ENCODE measurements around the gene FAT4. TPM values are rescaled to one million over a fixed set of nuclear protein-coding genes. Genes with fewer than 3 reads are reported as not detected.

FAT4 gene
- total RNA-seq, 2 experiments from 2014 or later: not detected

DNA sequence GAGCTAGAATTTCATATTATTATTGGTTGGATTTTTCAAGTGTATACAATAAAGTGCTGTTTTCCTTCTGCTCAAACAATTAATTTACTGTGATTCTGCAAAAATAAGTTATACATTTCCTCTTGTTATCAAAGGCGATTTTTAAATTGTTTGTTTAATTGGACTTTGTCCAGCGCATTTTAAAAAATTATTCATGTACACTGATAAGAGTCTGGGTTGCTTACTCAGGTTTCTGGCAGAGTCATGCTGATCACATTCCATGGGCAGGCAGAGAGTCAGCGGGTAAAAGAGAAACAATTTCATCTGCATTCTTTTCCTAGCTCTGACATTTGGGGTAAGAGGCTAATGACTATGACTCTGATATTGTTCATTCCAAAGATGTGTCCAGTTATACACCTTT, 8.9 kb downstream of the FAT4 start:
- H3K36me3 Mint-ChIP-seq (ENCODE audit: low read depth): no peaks in the 10 kb centered on the region
- H3K9me3 Mint-ChIP-seq: no peaks in the 10 kb centered on the region
- H3K4me1 Mint-ChIP-seq (ENCODE audit: low read depth): no peaks in the 10 kb centered on the region
- H3K27me3 Mint-ChIP-seq (ENCODE audit: low read depth): peaks cover 22% of the 10 kb centered on the region
- CTCF ChIA-PET: no interaction called here
- H3K27ac Mint-ChIP-seq: no peak overlapping the region
- DNase-seq: no peak
- intact Hi-C loops (cut with micrococcal nuclease): no loop called here
- H3K4me3 Mint-ChIP-seq: no peak overlapping the region

DNA sequence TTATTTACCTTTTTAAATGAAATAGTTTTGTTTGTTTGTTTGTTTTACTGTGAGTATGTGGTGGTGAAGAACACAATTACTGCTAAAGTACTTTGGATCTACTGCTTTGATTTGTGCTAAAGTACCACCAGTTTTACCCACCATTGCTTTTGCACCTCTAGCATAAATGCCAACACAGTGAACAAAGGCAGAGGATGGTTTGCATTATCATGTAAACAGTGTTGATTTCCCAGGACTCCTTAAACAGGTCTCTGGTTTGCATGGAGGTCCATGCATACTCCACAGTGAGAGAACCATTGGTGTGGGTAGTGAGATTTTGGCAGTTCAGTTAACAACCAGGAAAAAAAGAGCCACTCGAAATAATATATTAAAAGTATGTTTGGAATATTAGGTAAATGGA, 11.0 kb downstream of the FAT4 start:
- intact Hi-C loops (cut with micrococcal nuclease): no loop called here
- no peaks in the 10 kb centered on the region for H3K4me1 Mint-ChIP-seq (ENCODE audit: low read depth)
- H3K27ac Mint-ChIP-seq: no peak overlapping the region
- no peaks in the 10 kb centered on the region for H3K9me3 Mint-ChIP-seq
- CTCF ChIA-PET: interaction anchor here (1.1 kb wide), 1 partner anchor 8 kb away, joined by 3 read pairs; no protein-coding TSS in a partner anchor
- DNase-seq: no peak
- no peak overlapping the region for H3K4me3 Mint-ChIP-seq
- peaks cover 9% of the 10 kb centered on the region for H3K27me3 Mint-ChIP-seq (ENCODE audit: low read depth)
- H3K36me3 Mint-ChIP-seq (ENCODE audit: low read depth): no peaks in the 10 kb centered on the region

DNA sequence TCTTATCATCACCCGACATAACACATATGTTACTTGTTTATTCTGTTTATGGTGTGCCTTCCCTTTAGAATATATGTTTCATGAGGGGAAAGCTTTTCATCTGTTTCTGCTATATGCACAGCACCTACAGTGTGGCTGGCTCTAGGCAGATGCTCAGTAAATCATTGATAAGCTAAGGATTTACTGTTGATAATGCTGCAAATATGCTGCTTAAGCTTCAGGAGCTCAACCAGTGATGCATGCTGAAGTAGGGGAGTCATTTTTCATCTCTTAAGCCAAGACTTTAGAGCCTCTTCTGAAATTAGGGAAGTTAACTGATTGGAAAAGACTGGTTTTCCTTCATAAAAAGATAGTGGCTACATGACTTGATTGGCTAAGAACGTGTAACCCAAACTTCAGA, 16.4 kb downstream of the FAT4 start:
- no peak for DNase-seq
- Mint-ChIP-seq H3K27me3 (ENCODE audit: low read depth) (no peaks in the 10 kb centered on the region), H3K9me3 (no peaks in the 10 kb centered on the region), H3K27ac (no peak overlapping the region), H3K4me3 (no peak overlapping the region), H3K36me3 (ENCODE audit: low read depth) (no peaks in the 10 kb centered on the region), H3K4me1 (ENCODE audit: low read depth) (no peaks in the 10 kb centered on the region)
- intact Hi-C loops (cut with micrococcal nuclease): no loop called here
- CTCF ChIA-PET: interaction anchor here (0.7 kb wide), 1 partner anchor 173 kb away, joined by 3 read pairs; no protein-coding TSS in a partner anchor

DNA sequence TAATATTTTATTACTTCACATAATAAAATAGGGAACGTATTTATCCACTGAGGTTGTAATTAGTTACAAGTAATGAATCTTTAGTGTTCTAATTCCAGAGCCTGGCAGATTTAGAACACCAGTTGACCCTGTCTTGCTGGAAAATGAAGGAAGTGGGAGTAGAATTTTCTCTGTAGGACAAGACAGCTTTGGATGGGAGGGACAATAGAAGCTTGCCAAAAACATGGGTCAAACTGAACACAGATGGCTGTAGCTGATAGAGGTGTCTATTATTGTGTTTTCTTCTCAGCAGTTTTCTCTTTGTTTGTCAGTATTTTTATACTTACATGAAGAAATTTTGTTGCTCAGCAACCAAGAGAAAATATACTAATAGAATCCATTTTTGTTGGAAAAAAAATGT, 20.2 kb downstream of the FAT4 start:
- CTCF ChIA-PET: no interaction called here
- Mint-ChIP-seq H3K4me1 (ENCODE audit: low read depth) (no peaks in the 10 kb centered on the region), H3K9me3 (no peaks in the 10 kb centered on the region), H3K27ac (no peak overlapping the region), H3K4me3 (no peak overlapping the region), H3K36me3 (ENCODE audit: low read depth) (no peaks in the 10 kb centered on the region), H3K27me3 (ENCODE audit: low read depth) (no peaks in the 10 kb centered on the region)
- intact Hi-C loops (cut with micrococcal nuclease): no loop called here
- DNase-seq: no peak

DNA sequence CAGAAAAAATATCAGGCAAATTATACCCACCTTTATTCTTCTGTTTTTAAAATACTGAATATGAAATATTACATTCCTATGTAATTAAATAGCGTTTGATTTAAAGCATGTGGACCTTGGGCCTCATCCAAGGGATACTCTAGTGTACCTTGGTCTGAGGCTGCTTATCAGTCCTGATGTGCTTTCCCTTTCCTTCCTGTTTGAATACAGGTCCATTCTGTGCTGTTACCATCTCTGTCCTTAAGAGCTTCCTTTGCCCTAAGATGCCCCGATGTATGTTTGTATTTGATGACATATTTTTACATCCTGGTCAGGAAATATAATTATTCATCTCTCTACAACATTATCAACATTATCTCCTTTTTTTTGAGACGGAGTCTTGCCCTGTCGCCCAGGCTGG, 24.1 kb downstream of the FAT4 start:
- Mint-ChIP-seq H3K4me1 (ENCODE audit: low read depth) (no peaks in the 10 kb centered on the region), H3K4me3 (no peak overlapping the region), H3K9me3 (peaks cover 1% of the 10 kb centered on the region), H3K27me3 (ENCODE audit: low read depth) (no peaks in the 10 kb centered on the region), H3K27ac (no peak overlapping the region), H3K36me3 (ENCODE audit: low read depth) (no peaks in the 10 kb centered on the region)
- intact Hi-C loops (cut with micrococcal nuclease): no loop called here
- CTCF ChIA-PET: no interaction called here
- no peak for DNase-seq

DNA sequence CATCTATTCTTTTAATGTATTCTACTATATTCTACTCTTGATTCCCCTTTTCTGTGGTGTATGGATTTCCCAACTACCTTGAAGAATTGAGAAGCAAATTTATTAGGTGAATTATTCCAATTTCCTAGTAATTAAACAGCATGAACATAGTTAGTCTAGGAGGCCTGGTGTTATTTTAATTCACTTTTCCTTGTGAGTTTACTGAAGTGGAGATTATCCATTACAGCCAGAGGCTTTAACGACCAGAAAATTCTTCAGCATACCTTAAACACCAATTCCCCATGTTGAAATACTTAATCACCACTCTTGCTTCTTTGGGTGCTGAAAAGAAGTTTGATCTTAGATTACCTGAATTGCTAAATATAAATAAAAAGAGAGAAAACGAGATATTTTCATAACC, 29.4 kb downstream of the FAT4 start:
- CTCF ChIA-PET: no interaction called here
- intact Hi-C loops (cut with micrococcal nuclease): no loop called here

DNA sequence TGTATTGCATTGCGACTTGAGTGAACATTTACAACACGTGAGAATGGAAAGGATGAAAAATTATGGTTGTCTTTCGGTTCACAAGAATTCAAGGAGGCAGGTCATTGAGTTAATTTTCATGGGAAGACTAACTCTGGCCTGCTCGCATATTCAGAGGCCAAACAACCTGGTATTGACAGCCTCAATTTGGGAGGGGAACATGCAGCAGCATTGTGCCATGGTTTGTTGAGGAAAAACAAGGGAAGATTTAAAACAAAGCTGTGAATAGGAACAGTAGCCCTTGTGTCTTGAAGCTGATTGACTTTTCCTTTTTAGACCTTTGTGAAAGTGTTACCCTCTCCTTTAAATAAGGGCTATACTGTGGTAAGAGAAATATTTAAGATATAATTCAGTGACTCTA, 31.9 kb downstream of the FAT4 start:
- H3K9me3 Mint-ChIP-seq: no peaks in the 10 kb centered on the region
- no peaks in the 10 kb centered on the region for H3K4me1 Mint-ChIP-seq (ENCODE audit: low read depth)
- H3K27me3 Mint-ChIP-seq (ENCODE audit: low read depth): no peaks in the 10 kb centered on the region
- no peaks in the 10 kb centered on the region for H3K36me3 Mint-ChIP-seq (ENCODE audit: low read depth)
- CTCF ChIA-PET: no interaction called here
- no peak overlapping the region for H3K4me3 Mint-ChIP-seq
- intact Hi-C loops (cut with micrococcal nuclease): no loop called here
- H3K27ac Mint-ChIP-seq: no peak overlapping the region
- no peak for DNase-seq

More for the DNA sequence above, 29.4 kb downstream of the FAT4 start:
- Mint-ChIP-seq H3K4me1 (ENCODE audit: low read depth) (no peaks in the 10 kb centered on the region), H3K4me3 (no peak overlapping the region), H3K9me3 (peaks cover 1% of the 10 kb centered on the region), H3K27me3 (ENCODE audit: low read depth) (no peaks in the 10 kb centered on the region), H3K27ac (no peak overlapping the region), H3K36me3 (ENCODE audit: low read depth) (no peaks in the 10 kb centered on the region)
- no peak for DNase-seq

DNA sequence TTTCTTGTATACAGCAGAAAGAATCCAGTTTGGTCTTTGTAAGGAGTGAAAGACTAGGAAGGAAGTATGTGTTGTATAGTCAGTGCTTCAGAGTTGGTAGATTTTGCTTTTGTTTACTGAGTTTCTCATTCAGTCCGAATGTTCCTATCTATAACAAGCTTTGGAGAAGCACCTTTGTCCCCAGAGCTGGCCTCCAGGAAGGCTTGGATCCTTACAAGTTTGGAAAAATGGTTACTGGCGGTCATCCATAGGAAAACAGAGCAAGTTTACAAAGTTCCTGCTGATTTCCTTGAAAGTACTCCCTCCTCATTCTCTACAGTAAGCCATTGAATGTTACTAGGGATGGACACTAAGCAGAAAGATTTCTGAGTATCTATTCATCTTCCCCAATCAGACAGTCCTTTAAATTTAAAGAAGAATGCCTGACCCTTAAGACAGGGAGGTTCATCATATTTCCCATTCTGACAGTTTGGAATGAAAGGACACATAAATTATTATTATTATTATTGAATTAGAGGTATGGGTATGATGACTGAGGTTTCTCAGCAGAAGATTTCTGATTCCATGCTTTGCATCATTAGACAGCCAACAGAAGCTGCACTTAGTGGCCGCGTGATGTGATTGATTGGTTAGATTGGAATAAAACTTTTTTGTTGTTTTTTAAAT, 35.8 kb downstream of the FAT4 start:
- Mint-ChIP-seq H3K27me3 (ENCODE audit: low read depth) (no peaks in the 10 kb centered on the region), H3K9me3 (no peaks in the 10 kb centered on the region)
- CTCF ChIA-PET: no interaction called here

DNA sequence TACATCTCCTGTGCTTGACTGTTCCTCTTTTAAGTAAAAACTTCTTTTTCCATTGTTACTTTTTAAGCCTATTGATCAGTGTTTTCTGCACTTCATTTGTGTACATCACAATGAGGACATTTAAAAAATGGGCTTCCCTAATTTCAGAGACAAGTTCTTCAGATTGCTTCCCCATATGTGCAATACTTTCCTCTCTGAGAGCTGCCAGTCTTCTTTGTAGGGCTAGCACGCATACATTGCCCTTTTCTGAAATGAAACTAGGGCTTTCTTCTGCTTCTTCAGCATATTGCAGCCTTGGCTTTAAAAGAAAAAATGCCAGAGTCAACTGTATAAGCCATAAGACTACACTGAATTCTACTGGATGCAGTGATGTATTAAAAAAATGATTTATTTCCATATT, 37.8 kb downstream of the FAT4 start:
- no peaks in the 10 kb centered on the region for H3K9me3 Mint-ChIP-seq
- H3K27me3 Mint-ChIP-seq (ENCODE audit: low read depth): no peaks in the 10 kb centered on the region
- intact Hi-C loops (cut with micrococcal nuclease): no loop called here
- no peaks in the 10 kb centered on the region for H3K36me3 Mint-ChIP-seq (ENCODE audit: low read depth)
- no peak overlapping the region for H3K27ac Mint-ChIP-seq
- CTCF ChIA-PET: no interaction called here
- DNase-seq: no peak
- no peaks in the 10 kb centered on the region for H3K4me1 Mint-ChIP-seq (ENCODE audit: low read depth)
- H3K4me3 Mint-ChIP-seq: no peak overlapping the region

More for the DNA sequence above, 35.8 kb downstream of the FAT4 start:
- no peak for DNase-seq
- Mint-ChIP-seq H3K27ac (no peak overlapping the region), H3K4me1 (ENCODE audit: low read depth) (no peaks in the 10 kb centered on the region), H3K36me3 (ENCODE audit: low read depth) (no peaks in the 10 kb centered on the region), H3K4me3 (no peak overlapping the region)
- intact Hi-C loops (cut with micrococcal nuclease): no loop called here

DNA sequence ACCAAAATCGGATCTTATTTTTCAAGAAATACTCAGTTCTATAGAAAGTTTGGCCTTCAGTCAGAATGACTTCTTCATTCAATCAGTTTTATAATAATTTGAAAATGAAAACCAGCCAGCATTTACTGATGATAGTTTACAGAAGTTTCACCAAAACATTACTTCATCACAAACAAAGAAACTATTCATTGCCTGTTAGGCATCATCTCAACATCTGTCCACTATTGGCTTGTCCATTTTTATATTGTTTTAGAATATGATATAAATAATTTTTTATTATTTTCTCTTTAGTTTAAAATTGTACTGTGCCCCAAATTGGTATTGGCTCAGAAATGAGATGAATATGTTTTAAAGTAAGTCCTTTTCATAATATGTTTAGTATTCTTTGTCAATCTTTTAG, 38.4 kb downstream of the FAT4 start:
- DNase-seq: no peak
- no peak overlapping the region for H3K4me3 Mint-ChIP-seq
- no peaks in the 10 kb centered on the region for H3K36me3 Mint-ChIP-seq (ENCODE audit: low read depth)
- H3K27ac Mint-ChIP-seq: no peak overlapping the region
- H3K27me3 Mint-ChIP-seq (ENCODE audit: low read depth): no peaks in the 10 kb centered on the region
- no peaks in the 10 kb centered on the region for H3K9me3 Mint-ChIP-seq
- CTCF ChIA-PET: no interaction called here
- no peaks in the 10 kb centered on the region for H3K4me1 Mint-ChIP-seq (ENCODE audit: low read depth)
- intact Hi-C loops (cut with micrococcal nuclease): no loop called here

DNA sequence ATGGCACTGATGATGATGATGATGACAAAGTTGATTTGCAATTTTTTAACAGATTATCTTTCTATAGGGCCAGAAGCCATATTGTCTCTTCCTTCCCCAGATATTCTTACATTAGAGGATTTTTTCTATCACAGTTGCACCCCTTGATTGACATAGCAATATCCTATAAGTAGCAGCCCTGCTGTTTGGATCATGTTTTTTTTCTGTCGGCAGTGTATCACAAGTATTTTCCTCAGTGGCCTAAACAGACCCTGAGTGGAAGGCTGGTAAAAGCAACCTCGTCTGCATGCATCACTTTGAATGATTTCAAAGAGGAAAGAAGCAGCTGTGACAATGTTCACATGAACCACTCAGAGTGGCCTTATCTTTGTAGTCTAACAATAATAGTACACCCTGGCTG, 41.0 kb downstream of the FAT4 start:
- Mint-ChIP-seq H3K4me1 (ENCODE audit: low read depth) (no peaks in the 10 kb centered on the region), H3K9me3 (no peaks in the 10 kb centered on the region), H3K27ac (no peak overlapping the region), H3K27me3 (ENCODE audit: low read depth) (no peaks in the 10 kb centered on the region), H3K4me3 (no peak overlapping the region), H3K36me3 (ENCODE audit: low read depth) (no peaks in the 10 kb centered on the region)
- CTCF ChIA-PET: interaction anchor here (0.6 kb wide), 1 partner anchor 1538 kb away, joined by 3 read pairs; no protein-coding TSS in a partner anchor
- intact Hi-C loops (cut with micrococcal nuclease): no loop called here
- DNase-seq: no peak

DNA sequence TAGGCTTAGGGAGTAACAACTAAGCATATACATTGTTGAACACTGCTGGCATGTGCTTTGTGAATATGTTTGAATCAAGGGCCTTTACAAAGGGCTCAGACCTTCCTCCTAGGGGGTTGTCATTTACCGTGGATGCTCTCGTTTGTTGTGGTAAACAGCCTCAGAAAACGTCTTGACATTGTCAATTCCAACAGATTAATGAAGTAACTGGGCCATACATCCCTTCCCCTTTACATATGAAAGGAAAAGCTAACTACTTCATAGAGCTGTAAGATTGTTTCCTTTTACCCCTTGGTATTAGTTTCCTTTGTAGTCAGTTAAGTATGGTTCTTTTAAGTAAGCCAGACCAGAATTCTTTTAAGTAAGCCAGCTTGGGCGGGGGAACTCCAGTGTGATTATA, 42.9 kb downstream of the FAT4 start:
- intact Hi-C loops (cut with micrococcal nuclease): no loop called here
- no peak overlapping the region for H3K4me3 Mint-ChIP-seq
- no peak for DNase-seq
- H3K27ac Mint-ChIP-seq: no peak overlapping the region
- H3K27me3 Mint-ChIP-seq (ENCODE audit: low read depth): no peaks in the 10 kb centered on the region
- no peaks in the 10 kb centered on the region for H3K9me3 Mint-ChIP-seq
- H3K4me1 Mint-ChIP-seq (ENCODE audit: low read depth): no peaks in the 10 kb centered on the region
- H3K36me3 Mint-ChIP-seq (ENCODE audit: low read depth): no peaks in the 10 kb centered on the region
- CTCF ChIA-PET: interaction anchor here (0.6 kb wide), 1 partner anchor 1167 kb away, joined by 4 read pairs; no protein-coding TSS in a partner anchor

DNA sequence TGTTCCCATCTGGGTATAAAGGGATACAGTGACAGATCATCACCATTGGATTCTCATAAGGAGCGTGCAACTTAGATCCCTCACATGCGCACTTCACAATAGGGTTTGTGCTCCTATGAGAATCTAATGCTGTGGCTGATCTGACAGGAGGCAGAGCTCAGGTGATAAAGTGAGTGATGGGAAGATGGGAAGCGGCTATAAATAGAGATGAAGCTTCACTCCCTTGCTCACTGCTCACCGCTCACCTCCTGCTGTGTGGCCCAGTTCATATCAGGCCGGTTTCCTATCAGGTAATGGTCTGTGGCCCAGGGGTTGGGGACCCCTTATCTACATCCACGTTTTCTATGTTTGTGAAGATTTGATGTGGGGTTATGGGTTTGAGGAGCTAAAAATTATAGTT, 43.7 kb downstream of the FAT4 start:
- Mint-ChIP-seq H3K4me3 (no peak overlapping the region), H3K27ac (no peak overlapping the region), H3K27me3 (ENCODE audit: low read depth) (no peaks in the 10 kb centered on the region), H3K36me3 (ENCODE audit: low read depth) (no peaks in the 10 kb centered on the region), H3K9me3 (no peaks in the 10 kb centered on the region), H3K4me1 (ENCODE audit: low read depth) (no peaks in the 10 kb centered on the region)
- no peak for DNase-seq
- intact Hi-C loops (cut with micrococcal nuclease): no loop called here
- CTCF ChIA-PET: interaction anchor here (0.6 kb wide), 1 partner anchor 1166 kb away, joined by 4 read pairs; no protein-coding TSS in a partner anchor
